GM12875 (cell line): ENCODE results near the gene CITED2.

Experiments used
- H3K4me3 ChIP-seq: one replicate; pipeline ENCODE4 v1.5.1; 2011; ENCODE audit warnings: low read depth, low read length, control low read depth
- TF ChIP-seq, protein P1 (sequence below): IDR thresholded peaks from 2 replicates; pipeline ENCODE4 v1.5.1; 2011; ENCODE audit warnings: low read depth, mild to moderate bottlenecking, control low read depth, inconsistent platforms, low read length, moderate library complexity, borderline replicate concordance; ENCODE audit not compliant: insufficient read depth

Gene CITED2

GRCh38 chr6:139335447-139336210 lies 38.8 kb downstream of the CITED2 start:
- H3K4me3 ChIP-seq: no peak overlapping the region
- TF ChIP-seq, protein P1, sequence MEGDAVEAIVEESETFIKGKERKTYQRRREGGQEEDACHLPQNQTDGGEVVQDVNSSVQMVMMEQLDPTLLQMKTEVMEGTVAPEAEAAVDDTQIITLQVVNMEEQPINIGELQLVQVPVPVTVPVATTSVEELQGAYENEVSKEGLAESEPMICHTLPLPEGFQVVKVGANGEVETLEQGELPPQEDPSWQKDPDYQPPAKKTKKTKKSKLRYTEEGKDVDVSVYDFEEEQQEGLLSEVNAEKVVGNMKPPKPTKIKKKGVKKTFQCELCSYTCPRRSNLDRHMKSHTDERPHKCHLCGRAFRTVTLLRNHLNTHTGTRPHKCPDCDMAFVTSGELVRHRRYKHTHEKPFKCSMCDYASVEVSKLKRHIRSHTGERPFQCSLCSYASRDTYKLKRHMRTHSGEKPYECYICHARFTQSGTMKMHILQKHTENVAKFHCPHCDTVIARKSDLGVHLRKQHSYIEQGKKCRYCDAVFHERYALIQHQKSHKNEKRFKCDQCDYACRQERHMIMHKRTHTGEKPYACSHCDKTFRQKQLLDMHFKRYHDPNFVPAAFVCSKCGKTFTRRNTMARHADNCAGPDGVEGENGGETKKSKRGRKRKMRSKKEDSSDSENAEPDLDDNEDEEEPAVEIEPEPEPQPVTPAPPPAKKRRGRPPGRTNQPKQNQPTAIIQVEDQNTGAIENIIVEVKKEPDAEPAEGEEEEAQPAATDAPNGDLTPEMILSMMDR: no peak

- TF ChIP-seq, protein P1: no peak
- H3K4me3 ChIP-seq: no peak overlapping the region
Observed at GRCh38 chr6:139334806-139335446, 39.5 kb downstream of the CITED2 start.

GRCh38 chr6:139330826-139331500 lies 43.5 kb downstream of the CITED2 start:
- H3K4me3 ChIP-seq: no peak overlapping the region
- TF ChIP-seq, protein P1: no peak

- no peak overlapping the region for H3K4me3 ChIP-seq
- TF ChIP-seq, protein P1: no peak
Observed at GRCh38 chr6:139330306-139330705, 44.1 kb downstream of the CITED2 start.

GRCh38 chr6:139329224-139329623 lies 45.2 kb downstream of the CITED2 start:
- H3K4me3 ChIP-seq: no peak overlapping the region
- TF ChIP-seq, protein P1: no peak

DNA sequence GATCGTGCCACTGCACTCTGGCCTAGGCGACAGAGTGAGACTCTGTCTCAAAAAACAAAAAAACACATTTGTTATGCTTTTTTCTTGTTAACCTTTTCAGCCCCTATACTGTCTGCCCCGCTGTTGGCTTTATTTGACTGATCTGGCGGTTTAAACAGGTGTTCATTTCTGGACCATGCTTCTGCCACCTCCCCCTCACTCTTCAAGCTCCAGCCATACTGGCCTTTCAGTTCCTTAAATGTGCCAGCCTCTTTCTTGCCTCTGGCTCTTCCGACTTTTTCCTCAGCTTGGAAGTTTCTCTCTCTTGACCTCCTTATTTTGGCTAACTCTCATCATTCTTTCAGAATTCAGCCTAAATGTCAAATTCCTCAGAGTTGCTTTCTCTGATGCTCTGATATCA lies 47.4 kb downstream of the CITED2 start:
- TF ChIP-seq, protein P1: no peak
- H3K4me3 ChIP-seq: no peak overlapping the region
